Ureter (tissue), 1 donor: Measurements from ENCODE around the gene HDLBP. TPM values are rescaled to one million over a fixed set of nuclear protein-coding genes. Genes with fewer than 3 reads are reported as not detected.
"Not testable (repeated sequence)": the region's sequence is repeated elsewhere in the genome, so short reads cannot be mapped to it uniquely, and the experiment has no call there.

ENCODE experiments used
- DNase-seq: peaks from one replicate; pipeline ENCODE4 v3.0.0-alpha.2; 2020; ENCODE audit warnings: low spot score
- total RNA-seq: library from RNA; stranded (reverse); gene quantifications from one replicate; pipeline ENCODE4 v1.2.4, GENCODE V29; 2023
- donor health status: DM: yes; HTN: yes; CAD: no.

Gene HDLBP
- total RNA-seq, 1 donor from 2014 or later, result 526 TPM

DNA sequence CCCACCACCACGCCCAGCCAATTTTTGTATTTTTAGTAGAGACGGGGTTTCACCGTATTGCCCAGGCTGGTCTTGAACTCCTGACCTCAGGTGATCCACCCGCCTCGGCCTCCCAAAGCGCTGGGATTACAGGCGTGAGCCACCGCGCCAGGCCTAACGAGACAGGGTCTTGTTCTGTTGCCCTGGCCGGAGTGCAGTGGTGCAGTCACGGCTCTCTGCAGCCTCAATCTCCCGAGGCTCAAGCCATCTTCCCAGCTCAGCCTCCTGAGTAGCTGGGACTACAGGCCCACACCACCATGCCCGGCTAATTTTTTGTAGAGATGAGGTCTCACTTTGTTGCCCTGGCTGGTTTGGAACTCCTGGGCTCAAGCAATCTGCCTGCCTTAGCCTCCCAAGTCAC is 118.2 kb downstream of the HDLBP start:
- DNase-seq, result not testable (repeated sequence)

DNA sequence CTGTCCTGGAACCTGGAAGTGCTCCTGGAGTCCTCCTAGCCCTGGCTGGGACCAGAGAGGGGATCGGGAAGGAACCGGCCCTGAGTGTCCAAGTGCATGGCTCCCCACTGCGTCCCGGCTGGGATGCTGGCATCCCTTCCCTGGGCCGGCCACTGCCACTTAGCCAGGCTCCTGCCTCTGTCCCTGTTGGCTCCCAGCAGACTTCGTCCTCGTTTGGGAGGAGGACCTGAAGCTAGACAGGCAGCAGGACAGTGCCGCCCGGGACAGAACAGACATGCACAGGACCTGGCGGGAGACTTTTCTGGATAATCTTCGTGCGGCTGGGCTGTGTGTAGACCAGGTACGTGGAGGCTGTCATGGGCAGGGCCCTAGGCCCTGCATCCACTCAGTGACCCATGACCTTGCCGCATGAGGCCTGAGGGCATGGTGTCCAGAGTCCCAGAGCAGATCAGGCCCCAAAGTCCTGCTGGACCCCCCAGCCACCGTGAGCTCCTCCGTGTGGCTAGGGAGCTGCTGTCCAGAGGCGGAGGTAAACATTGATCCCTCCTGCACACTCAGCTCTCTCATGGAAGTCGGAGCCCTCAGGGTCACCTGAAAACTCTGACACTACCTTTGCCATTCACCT is 119.9 kb downstream of the HDLBP start:
- DNase-seq, result no peak

DNA sequence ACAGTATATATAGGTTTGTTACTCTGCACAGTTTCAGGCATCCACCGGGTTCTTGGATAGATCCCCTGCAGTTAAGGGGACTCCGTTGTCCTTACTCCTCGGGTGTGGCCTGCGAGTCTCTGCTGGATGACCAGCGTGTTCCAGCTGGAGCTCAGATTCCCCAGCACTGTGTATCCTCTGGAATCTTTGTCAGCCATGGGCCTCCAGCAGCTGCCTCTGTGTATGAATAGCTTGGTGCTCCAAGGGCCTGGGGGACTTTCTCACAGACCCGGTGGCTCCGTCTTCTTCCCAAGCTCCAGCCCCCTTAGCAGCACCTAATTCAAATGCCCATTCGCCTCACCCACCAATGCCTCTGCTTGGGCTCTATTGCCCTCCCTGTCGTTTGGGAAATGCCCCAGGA is 120.7 kb downstream of the HDLBP start:
- DNase-seq, result no peak

DNA sequence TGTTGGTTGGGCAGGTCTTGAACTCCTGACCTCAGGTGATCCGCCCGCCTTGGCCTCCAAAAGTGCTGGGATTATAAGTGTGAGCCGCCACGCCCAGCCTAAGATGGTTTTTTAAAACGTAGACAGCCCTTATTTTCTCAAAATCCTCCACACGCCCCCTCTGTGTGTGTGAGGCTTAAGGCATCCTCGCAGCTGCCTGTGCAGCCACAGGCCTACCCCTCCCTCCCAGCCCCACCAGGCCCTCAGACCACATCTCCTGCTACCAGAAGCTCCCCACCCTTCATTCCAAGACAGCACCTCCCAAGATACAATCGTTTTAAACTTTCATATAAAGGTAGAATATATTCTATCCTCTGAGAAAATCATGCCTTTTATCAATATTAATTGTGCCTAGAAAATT is 122.2 kb downstream of the HDLBP start:
- no peak for DNase-seq

DNA sequence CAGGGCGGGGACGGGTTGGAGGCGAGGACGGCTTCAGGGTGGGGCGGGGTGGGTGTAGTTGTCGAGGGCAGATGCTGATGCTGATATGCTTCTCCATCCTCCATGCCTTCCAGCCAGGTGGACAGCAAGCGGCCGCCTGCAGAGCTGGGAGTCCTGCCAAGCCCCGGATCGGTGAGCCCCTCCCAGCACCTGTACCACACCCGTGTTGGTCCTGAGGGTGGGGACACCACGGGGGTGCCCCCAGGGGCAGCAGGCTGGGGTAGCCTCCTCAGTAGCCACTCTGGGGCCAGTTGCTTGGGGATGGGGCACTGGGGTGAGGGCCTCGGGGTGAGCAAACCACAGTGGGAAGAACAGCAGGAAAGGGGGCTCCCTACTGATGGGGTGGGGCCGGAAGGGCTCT is 124.4 kb downstream of the HDLBP start:
- no peak for DNase-seq

DNA sequence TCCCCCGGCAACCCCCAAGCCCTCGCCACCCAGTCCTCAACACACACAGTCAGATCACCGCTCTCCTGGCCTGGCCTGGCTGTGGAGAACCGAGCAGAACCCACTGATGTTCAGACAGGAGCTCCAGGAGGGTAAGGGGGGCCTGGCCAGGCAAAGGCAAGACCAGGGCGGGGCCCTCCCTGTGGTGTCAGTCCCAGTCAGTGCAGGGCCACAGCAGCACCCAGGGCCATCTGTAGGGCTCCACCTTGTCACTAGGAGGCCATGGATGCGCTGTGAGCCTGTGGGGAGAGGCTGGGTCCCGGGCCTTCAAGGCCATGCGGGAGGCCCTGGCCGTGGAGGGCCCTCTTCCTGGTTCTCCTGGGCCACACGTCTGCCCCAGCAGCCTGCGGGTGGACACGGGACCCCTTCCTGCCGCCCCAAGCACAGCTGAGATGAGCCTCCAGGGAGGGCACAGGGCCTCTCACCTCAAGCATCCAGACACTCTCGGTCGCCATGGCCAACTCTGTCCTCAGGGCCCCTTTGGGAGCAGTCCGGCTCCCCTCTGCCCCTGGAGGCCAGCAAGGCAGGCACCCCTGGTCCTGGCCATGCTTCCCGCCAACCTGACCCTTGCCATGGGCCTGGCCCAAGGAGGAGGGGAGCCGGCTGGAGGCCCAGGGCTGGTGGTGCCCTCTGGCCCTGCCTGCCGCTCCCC is 125.0 kb downstream of the HDLBP start:
- no peak for DNase-seq

DNA sequence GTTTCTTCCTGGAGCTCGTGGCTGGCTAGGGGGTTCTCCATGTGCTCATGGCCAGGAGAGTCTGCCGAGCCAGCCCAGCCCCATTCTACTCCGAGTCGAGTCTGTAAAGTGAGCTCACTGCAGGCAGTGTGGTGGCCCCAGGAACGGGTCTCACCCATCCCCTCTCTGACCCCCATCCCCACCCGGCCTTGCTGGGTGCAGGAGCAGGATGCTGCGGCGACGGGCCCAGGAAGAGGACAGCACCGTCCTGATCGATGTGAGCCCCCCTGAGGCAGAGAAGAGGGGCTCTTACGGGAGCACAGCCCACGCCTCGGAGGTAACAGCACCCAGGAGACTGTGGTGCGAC is 125.6 kb downstream of the HDLBP start:
- no peak for DNase-seq

DNA sequence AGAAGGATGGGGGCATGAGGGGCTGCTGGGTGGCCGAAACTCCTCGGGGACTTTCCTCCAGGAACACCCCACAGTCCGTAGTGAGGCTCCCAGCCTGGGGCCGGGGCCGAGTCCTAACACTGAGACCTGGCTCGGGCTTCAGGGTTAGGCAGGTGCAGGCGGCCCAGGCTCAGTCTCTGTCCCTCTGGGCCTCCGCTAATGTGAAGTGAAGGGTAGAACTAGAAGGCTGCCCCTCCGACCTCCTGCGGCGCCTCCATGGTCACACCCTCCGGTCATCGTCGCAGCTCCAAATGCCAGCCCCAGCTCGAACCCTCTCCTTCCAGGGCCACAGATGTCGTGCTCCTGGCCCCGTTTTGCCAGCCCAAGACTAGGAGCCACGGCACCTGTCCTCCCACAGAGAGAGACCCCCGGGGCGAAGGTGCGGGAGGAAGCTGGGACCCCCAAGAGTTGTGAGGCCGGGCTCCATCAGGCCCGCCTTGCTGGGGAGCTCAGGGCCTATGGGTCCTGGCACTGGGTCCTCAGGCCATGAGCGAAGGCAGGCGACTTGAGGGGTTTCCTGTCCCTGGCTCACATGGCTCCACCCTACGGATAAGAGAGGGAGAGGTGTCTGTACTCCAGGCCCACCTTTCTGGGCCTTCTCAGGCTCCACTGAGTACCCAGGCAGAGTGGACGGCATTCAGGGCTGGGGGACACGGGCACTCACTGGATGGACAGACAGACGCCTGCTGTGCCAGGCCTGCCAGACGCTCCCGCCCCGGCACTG is 126.2 kb downstream of the HDLBP start:
- no peak for DNase-seq

DNA sequence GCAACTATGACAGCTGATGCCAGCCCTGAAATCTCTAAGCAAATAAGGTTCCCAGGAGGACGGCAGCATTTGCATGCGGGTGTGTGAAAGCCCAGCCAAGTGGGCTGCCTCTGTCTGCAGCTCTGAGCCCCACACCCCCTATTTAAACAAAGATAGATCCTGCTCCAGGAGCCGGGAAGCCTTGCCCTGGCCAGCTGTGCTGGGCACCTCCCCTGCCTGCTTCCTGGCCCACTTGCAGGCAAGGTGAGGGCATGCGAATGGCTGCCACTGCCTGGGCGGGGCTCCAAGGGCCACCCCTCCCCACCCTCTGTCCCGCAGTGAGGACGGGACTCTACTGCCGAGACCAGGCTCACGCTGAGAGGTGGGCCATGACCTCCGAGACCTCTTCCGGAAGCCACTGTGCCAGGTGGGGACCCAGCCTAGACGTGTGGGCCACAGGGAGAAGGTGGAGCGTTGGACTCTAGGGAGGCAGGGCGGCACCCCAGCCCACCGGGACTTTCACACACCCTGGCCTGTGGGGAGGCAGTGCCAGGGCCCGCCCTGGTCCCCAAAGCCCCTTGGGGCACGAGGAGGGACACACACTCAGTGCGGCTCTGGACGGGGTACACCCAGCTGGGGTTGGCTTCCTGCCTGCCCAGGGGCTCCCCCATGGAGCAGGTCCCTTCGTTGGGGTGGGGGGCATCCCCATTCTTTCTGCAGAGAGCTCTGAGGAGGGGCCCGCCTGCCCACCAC is 126.9 kb downstream of the HDLBP start, which contains the start of gene ANO7:
Gene ANO7 (plus strand): TSS at position 317 of the 732 bp plus-strand sequence. CDS start 1,387 bp downstream, outside the sequence.
- DNase-seq, result no peak

DNA sequence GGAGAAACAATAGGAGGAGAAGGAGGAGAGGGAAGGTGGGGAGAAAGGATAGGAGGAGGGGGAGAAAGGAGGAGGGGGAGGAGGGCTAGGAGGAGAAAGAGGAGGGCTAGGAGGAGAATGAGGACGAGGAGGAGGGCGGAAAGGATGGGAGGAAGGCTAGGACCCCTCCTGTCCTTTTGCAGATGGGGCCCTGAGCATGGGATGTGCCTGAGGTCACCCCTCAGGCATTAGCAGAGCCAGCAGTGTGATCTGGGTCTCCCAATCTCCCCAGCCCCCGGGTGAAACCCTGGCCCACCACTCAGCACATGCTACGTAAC is 127.6 kb downstream of the HDLBP start:
- no peak for DNase-seq

DNA sequence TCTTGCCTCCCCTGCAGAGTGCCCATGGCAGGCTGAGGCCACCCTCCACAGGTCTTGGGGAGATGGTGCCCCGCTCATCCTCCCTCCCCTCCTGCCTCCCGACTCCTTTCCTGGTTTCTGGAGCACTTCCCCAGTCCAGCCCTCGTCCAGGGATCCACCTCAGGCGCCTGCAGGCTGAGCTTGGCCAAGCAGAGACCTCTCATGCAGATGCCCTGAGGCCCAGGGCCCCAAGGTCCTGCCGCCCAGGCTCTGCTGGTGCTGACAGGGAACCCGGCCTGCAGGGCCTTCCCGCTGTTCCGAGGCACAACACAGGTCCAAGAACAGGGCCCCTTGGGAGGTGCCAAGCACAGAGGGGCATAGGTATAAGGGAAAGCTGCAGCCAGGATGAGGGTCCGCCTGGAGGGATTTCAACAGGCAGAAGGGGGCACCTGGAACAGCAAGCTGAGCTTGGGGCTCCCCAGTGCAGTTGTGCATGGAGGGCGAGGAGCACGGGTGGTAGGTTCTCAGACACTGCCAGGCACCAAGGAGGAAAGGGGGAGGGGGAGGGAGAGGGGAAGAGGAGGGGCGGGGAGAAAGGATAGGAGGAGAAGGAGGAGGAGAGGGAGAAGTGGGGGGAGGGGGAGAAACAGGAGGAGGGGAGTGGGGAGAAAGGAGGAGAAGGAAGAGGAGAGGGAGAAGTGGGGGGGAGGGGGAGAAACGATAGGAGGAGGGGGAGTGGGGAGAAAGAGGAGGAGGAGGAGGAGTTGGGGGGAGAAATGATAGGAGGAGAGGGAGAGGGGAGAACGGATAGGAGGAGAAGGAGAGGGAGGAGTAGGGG is 128.2 kb downstream of the HDLBP start:
- no peak for DNase-seq

DNA sequence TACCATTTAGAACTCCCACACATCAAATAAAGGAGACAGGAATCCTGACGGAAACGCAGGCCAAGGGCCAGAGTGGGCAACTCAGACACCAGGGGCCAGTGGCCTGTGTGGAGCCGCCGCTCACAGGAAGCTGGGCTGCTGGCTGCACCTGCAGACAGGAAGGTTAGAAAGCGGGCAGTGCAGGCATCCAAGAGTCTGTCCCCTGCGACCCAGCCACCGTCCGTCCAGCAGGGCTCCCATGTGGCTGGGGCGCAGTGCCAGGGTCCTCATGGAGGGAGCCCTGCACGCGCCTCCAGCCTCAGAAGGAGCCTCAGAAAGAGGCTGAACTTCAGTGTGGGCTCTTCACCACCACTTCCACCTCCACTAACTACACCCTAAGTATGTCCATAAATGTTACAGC is 129.5 kb downstream of the HDLBP start:
- DNase-seq, result no peak

DNA sequence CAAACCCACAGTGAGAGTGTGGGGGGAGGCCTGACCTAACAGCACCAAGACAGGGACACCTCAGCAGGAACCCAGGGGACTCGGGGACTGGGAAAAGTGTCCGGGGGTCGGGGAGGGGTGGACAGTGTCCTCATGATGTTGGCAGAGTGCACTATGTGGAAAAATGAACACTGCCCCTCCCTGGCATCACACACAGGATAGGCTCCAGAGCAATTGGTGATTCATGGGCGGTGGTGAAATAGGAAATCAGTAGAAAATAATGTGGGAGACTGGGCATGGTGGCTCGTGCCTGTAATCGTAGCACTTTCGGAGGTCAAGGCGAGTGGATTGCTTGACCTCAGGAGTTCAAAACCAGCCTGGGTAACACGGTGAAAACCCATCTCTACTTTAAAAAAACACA is 130.6 kb downstream of the HDLBP start:
- DNase-seq, result no peak

DNA sequence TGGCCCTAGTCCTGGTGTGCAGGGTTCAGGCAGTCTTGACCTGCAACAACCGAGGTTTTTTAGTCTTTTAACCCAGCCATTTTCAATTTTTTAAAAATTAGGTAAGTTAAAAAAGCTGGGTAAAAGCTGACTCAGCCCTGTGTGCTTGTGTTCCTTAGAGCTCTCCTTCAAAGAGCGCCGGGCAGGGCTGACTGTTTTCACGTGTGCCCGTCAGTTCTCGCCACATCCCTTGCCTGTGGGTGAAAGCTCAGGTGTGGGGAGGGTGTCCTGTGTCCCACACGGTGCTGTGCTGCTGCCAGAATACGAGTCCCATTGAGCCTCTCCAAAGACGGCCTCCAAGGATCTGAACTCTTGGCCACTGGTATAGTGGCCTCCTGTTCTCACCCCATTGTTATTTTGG is 132.3 kb downstream of the HDLBP start:
- DNase-seq, result no peak

DNA sequence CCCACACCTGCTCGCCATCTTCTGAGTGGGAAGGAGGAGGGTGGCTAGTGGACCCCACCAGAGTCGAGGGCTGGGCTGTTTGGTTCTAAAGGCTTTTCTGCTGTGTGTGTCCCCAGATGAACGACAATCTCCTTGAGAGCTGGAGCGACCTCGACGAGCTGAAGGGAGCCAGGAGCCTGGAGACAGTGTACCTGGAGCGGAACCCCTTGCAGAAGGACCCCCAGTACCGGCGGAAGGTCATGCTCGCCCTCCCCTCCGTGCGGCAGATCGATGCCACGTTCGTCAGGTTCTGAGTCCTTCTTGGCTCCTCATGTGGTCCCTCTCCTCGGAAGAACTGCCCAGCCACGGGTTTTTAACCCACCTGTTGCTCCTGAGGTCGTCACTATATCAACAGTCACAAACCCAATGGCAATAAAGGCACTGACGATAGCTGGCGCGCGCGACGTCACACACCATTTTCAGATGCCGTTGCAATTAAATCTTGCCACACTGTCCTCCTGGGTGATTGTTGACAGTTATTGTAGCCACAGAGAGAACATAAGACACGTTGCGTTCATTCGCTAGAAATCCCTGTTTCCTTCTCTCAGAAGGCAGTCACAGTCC is 132.8 kb downstream of the HDLBP start:
- no peak for DNase-seq

DNA sequence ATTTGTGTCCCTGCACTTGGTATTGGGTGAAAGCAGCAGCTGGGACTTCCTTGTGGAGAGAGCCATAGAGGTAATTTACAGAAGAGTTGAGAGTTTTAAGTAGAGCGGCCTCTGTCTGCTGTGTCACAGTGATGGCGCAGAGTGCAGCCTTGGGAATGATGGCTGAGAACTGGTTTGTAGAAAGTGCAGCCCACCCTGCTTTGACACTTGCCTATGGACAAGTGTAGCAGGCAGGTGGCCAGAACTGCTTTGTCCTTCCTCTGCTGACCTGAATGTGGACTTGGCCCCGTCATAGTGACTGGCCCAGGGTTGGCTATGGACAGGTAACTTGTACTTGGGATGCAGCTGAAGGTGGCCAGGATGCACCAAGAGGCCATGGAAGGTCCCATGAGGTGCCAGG is 133.3 kb downstream of the HDLBP start:
- DNase-seq, result no peak

DNA sequence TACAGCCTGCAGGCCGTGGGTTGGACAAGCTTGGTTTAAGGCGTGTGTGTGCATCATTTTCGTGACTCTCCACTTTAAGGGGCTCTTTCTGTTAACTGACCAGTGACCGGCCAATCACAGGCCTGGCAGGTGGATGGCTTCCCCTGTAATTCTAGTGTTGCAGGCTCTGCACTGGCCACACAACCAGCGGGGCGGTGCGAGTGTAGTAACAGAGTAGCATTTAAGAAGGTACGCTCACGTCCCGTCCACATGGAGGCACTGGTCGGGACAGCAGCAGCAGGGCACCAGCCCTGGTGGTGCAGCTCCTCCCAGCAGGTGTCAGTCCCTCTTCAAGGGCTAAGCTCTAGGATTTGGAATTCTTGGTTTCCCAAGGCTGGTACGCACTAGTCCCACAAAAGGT is 135.0 kb downstream of the HDLBP start:
- no peak for DNase-seq

DNA sequence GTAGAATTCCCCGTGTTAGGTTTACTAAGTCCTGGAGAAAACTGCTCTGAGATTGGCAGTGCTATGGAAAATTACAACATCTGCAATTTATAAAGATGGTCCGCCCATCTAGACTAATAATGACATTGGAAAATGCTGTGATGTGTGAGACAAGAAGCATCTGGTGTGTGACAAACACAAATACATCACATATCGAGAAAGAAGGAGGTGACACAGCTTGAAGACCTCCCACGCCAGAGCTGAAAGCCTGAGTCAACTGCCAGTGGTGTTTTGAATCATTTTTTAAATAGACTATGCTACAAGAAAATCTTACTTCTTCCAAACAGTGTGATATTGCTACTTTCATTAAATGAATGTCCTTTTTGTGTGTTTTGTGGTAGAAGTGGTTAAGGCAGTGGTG is 135.6 kb downstream of the HDLBP start:
- no peak for DNase-seq

DNA sequence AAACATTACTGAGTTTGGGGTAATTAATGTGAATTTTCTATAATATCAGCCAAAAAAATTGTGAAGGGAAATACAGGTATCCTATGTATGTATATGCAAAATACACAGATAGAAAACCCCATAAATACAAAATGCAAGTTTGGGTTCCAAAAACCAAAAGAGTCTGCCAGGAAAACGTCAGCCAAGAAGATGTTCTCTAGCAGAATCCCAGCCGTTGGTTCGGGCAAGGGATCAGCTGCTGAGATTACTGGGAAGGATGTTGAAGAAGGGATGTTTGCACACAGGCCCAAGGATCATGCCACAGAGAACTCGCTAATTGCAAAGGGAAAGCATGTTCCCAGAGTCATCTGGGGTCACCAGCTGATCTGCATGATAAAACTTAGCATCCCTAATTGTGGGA is 136.5 kb downstream of the HDLBP start:
- no peak for DNase-seq

DNA sequence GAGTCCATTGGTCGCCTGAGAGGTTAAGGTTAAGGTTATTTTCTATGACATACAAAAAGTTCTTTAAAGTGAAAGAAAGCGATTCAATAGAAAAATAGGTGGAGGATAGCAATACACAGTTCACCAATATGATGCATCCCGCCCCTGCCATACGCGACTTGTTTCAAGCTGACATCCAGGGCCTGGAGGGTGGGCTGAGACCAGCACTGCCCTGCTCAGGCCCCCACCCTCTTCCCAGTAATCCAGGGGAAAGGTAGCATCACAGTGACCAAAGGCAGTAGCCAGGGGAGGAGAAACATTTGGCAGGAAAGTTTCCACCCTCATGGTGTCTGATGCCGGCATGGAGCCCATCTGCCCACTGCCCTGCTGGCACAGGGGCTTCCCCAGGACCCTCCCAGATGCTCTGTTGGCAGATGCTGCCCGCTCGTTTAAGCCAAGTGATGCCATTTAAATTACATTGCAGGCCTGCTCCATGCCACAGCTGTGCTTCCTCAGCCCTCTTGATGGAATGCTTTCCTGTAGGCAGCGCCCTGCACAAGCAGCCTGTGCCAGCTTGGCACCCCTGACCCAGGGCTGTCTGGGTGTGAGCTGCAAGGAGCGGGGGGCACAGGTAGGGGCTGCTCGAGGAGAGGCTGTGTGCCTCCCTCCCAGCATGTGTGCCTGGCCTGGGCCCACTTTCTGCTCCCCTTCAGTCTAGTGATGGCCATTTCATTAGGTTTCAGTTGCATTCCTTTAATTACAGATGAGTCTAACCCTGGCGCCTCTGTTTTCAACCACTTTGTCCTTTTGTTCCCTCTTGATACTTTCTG is 137.7 kb downstream of the HDLBP start:
- no peak for DNase-seq
